ENCODE data around the gene SCGN.

DNA sequence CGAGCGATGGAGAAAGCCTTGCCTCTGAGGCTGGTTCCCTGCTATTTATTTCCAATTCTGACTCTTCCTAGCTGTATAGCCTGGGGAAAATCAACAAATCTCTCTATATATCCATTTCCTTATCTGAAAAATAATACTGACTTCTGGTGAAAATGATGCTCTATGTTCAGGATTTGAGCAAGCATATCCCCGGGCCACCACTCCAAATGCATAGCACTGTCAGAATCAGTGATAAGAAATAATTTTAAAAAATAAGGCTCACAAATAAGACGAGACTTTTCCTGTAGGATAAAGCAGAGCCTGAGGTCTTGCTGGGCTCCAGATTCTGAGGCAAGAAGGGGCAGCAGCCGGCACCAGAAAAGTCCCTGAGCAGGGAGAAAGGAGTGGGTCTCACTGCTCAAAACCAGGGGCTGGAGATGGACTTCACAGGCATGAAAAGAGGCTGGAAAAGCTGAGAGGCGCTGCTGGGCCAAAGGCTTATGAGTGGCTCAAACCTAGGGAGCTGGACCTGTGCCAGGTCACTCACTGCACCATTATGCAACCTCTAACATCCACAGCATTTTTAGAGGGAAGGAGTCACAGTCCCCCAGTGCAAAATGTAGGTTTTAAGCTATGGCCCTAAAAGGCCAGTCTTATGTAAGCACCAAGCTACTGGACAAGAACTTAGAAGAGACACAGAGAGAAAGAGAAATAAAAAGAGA lies 54.4 kb downstream of the SCGN start:
- no peak for TF ChIP-seq POLR2AphosphoS5 (IDR thresholded peaks at IDR 0.05; ENCODE audit: low read depth, low read length)
- TF ChIP-seq, protein P1, sequence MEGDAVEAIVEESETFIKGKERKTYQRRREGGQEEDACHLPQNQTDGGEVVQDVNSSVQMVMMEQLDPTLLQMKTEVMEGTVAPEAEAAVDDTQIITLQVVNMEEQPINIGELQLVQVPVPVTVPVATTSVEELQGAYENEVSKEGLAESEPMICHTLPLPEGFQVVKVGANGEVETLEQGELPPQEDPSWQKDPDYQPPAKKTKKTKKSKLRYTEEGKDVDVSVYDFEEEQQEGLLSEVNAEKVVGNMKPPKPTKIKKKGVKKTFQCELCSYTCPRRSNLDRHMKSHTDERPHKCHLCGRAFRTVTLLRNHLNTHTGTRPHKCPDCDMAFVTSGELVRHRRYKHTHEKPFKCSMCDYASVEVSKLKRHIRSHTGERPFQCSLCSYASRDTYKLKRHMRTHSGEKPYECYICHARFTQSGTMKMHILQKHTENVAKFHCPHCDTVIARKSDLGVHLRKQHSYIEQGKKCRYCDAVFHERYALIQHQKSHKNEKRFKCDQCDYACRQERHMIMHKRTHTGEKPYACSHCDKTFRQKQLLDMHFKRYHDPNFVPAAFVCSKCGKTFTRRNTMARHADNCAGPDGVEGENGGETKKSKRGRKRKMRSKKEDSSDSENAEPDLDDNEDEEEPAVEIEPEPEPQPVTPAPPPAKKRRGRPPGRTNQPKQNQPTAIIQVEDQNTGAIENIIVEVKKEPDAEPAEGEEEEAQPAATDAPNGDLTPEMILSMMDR (IDR thresholded peaks at IDR 0.05): no peak
- no peak for TF ChIP-seq SIN3A (IDR thresholded peaks at IDR 0.05; ENCODE audit: borderline replicate concordance, insufficient read depth, low read depth, low read length)
- no peak for TF ChIP-seq TCF7L2 (IDR thresholded peaks at IDR 0.05; ENCODE audit: low read depth, low read length)
- TF ChIP-seq, protein P2, sequence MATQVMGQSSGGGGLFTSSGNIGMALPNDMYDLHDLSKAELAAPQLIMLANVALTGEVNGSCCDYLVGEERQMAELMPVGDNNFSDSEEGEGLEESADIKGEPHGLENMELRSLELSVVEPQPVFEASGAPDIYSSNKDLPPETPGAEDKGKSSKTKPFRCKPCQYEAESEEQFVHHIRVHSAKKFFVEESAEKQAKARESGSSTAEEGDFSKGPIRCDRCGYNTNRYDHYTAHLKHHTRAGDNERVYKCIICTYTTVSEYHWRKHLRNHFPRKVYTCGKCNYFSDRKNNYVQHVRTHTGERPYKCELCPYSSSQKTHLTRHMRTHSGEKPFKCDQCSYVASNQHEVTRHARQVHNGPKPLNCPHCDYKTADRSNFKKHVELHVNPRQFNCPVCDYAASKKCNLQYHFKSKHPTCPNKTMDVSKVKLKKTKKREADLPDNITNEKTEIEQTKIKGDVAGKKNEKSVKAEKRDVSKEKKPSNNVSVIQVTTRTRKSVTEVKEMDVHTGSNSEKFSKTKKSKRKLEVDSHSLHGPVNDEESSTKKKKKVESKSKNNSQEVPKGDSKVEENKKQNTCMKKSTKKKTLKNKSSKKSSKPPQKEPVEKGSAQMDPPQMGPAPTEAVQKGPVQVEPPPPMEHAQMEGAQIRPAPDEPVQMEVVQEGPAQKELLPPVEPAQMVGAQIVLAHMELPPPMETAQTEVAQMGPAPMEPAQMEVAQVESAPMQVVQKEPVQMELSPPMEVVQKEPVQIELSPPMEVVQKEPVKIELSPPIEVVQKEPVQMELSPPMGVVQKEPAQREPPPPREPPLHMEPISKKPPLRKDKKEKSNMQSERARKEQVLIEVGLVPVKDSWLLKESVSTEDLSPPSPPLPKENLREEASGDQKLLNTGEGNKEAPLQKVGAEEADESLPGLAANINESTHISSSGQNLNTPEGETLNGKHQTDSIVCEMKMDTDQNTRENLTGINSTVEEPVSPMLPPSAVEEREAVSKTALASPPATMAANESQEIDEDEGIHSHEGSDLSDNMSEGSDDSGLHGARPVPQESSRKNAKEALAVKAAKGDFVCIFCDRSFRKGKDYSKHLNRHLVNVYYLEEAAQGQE (IDR thresholded peaks at IDR 0.05; ENCODE audit: insufficient read depth in 1 of 2, low read depth in 2 of 2, low read length in 1 of 2): no peak
